MCF 10A (cell line): ENCODE measurements around the gene PLXNA1. TPM values are rescaled to one million over a fixed set of nuclear protein-coding genes. Genes with fewer than 3 reads are reported as not detected.

Experiments used
- BruUV-seq: library from RNA; stranded (reverse); fragments of 400-500 nt; replicated peaks from 2 replicates; lab custom pipeline; 2021; lab: Mats Ljungman, UMichigan
- CTCF ChIA-PET: fragments of 300-600 bp; sonication (Branson Sonifier 250); formaldehyde crosslinking; extraction: SDS; loops from one replicate; lab custom pipeline; 2021; ENCODE audit warnings: antibody characterized with exemption, inconsistent platforms; lab: Yijun Ruan, JAX
- POLR2A ChIA-PET: fragments of 300-600, 350-650 bp; sonication (Branson Sonifier 250); formaldehyde crosslinking; extraction: SDS; loops from one replicate; lab custom pipeline; 2020; ENCODE audit warnings: antibody characterized with exemption, inconsistent platforms; lab: Yijun Ruan, JAX
- DNase-seq: peaks from one replicate; pipeline ENCODE4 v3.0.0-alpha.2; 2018; ENCODE audit not compliant: unreplicated experiment
- H3K27ac Mint-ChIP-seq: one replicate; pipeline ENCODE4 v1.8.0; 2022; ENCODE audit warnings: mild to moderate bottlenecking, low read depth, mixed read lengths; ENCODE audit not compliant: unreplicated experiment
- H3K27me3 Mint-ChIP-seq: one replicate; pipeline ENCODE4 v1.8.0; 2022; ENCODE audit warnings: mixed read lengths; ENCODE audit not compliant: insufficient read depth, unreplicated experiment
- H3K36me3 Mint-ChIP-seq: one replicate; pipeline ENCODE4 v1.8.0; 2022; ENCODE audit warnings: mild to moderate bottlenecking, moderate library complexity, mixed read lengths; ENCODE audit not compliant: insufficient read depth, unreplicated experiment
- H3K4me1 Mint-ChIP-seq: one replicate; pipeline ENCODE4 v1.8.0; 2022; ENCODE audit warnings: mixed read lengths; ENCODE audit not compliant: insufficient read depth, unreplicated experiment
- H3K4me3 Mint-ChIP-seq: one replicate; pipeline ENCODE4 v1.8.0; 2022; ENCODE audit warnings: mild to moderate bottlenecking, moderate library complexity, mixed read lengths; ENCODE audit not compliant: unreplicated experiment
- H3K9me3 Mint-ChIP-seq: one replicate; pipeline ENCODE4 v1.8.0; 2022; ENCODE audit warnings: mixed read lengths; ENCODE audit not compliant: unreplicated experiment
- intact Hi-C: fragments of 100-400 bp; cut with micrococcal nuclease; formaldehyde crosslinking; loops from 2 replicates; pipeline ENCODE4 v1.14.1; 2022
- total RNA-seq: library from RNA; stranded (reverse); gene quantifications from 2 replicates; pipeline ENCODE4 v1.2.3, GENCODE V29; 2022
- TF ChIP-seq, protein P1 (sequence below): fragments of 200-600 bp; IDR thresholded peaks from one replicate; pipeline ENCODE4 v1.8.0; 2022; ENCODE audit warnings: antibody characterized with exemption, mild to moderate bottlenecking; ENCODE audit not compliant: unreplicated experiment

The PLXNA1 gene
- total RNA-seq, 1 experiment from 2014 or later, result 48.4 TPM

DNA sequence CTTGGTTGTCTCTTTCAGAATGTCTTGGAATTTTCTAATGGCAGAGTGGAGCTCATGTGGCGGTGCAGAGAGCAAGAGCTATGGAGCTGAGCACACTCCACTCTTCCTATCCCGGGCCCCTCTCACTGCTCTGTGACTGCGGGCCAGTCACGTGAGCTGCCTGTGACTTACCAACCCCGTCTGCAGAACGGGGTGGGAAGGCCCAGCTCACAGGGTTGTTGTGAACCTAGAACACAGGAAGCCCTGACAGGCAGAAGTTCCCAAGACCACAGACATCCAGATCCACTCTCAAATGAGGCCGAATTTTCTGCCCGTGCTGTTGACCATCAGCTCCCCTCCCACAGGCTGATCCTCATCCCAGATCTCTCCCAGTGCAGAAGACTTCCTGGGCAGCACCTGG lies 35.5 kb upstream of the PLXNA1 start:
- DNase-seq, result no peak
- intact Hi-C loops, result no loop called here
- CTCF ChIA-PET, result no interaction called here
- H3K27ac Mint-ChIP-seq, result no peak overlapping the region
- H3K36me3 Mint-ChIP-seq, result peaks cover 6% of the 10 kb centered on the region
- POLR2A ChIA-PET, result no interaction called here
- no peak overlapping the region for H3K4me3 Mint-ChIP-seq
- no TSS peak for BruUV-seq
- no peaks in the 10 kb centered on the region for H3K4me1 Mint-ChIP-seq
- TF ChIP-seq, protein P1, sequence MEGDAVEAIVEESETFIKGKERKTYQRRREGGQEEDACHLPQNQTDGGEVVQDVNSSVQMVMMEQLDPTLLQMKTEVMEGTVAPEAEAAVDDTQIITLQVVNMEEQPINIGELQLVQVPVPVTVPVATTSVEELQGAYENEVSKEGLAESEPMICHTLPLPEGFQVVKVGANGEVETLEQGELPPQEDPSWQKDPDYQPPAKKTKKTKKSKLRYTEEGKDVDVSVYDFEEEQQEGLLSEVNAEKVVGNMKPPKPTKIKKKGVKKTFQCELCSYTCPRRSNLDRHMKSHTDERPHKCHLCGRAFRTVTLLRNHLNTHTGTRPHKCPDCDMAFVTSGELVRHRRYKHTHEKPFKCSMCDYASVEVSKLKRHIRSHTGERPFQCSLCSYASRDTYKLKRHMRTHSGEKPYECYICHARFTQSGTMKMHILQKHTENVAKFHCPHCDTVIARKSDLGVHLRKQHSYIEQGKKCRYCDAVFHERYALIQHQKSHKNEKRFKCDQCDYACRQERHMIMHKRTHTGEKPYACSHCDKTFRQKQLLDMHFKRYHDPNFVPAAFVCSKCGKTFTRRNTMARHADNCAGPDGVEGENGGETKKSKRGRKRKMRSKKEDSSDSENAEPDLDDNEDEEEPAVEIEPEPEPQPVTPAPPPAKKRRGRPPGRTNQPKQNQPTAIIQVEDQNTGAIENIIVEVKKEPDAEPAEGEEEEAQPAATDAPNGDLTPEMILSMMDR, result no peak
- no peaks in the 10 kb centered on the region for H3K27me3 Mint-ChIP-seq
- no peaks in the 10 kb centered on the region for H3K9me3 Mint-ChIP-seq

DNA sequence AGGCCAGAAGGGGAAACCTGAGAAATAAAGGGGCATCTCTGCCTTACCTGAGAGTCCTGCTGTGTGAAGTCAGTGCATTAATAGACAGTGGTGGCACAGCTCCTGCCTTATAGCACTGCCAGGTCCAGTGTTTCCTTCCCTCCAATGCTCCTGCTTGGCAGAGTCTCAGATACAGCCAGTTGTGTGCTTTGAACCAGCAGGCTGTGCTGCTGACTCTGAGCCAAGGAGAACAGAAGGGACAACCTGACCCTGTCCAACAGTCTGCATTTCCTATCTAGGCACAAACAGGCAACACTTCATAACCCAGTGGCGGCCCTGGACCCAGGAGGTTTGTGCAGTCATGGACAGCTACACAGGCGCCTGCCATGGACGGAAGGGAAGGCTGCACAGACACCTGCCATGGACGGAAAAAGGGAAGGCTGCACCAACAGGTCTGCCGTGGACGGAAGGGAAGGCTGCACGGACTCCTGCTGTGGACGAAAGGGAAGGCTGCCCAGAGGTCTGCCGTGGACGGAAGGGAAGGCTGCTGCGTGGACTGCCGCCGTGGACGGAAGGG lies 33.9 kb upstream of the PLXNA1 start:
- TF ChIP-seq, protein P1, result no peak
- BruUV-seq, result no TSS peak
- Mint-ChIP-seq H3K4me1 (no peaks in the 10 kb centered on the region), H3K27me3 (no peaks in the 10 kb centered on the region), H3K27ac (no peak overlapping the region), H3K4me3 (no peak overlapping the region), H3K9me3 (no peaks in the 10 kb centered on the region), H3K36me3 (no peaks in the 10 kb centered on the region)
- POLR2A ChIA-PET, result no interaction called here
- no peak for DNase-seq
- CTCF ChIA-PET, result interaction anchor here (0.7 kb wide), 1 partner anchor 1548 kb away, joined by 5 read pairs; no protein-coding TSS in a partner anchor
- intact Hi-C loops, result no loop called here

DNA sequence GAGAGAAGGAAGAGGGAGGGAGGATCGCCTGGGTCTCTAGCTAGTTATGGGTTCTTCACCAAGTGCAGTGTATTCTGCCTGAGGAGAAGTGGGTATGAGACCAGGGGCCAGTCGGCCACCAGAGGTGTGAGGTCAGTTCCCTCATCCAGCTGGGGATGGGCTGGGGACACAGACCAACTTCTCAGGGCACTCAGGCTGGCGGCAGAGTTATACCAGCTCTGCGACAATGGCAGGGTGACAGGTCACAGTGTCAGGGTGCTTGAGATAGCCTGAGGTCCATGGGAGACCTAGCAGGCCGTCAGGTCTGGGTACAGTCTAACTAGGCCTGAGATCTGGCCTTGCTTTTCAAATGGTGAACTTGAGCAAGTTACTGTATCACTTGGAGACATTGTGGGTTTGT lies 31.4 kb upstream of the PLXNA1 start:
- Mint-ChIP-seq H3K9me3 (no peaks in the 10 kb centered on the region), H3K36me3 (no peaks in the 10 kb centered on the region), H3K4me3 (no peak overlapping the region), H3K27ac (no peak overlapping the region), H3K4me1 (no peaks in the 10 kb centered on the region), H3K27me3 (no peaks in the 10 kb centered on the region)
- POLR2A ChIA-PET, result no interaction called here
- no TSS peak for BruUV-seq
- intact Hi-C loops, result no loop called here
- no peak for DNase-seq
- CTCF ChIA-PET, result interaction anchor here (0.6 to 0.9 kb wide), 2 partner anchors 24 to 212 kb away, joined by 3 read pairs; no protein-coding TSS in a partner anchor
- TF ChIP-seq, protein P1, result no peak

DNA sequence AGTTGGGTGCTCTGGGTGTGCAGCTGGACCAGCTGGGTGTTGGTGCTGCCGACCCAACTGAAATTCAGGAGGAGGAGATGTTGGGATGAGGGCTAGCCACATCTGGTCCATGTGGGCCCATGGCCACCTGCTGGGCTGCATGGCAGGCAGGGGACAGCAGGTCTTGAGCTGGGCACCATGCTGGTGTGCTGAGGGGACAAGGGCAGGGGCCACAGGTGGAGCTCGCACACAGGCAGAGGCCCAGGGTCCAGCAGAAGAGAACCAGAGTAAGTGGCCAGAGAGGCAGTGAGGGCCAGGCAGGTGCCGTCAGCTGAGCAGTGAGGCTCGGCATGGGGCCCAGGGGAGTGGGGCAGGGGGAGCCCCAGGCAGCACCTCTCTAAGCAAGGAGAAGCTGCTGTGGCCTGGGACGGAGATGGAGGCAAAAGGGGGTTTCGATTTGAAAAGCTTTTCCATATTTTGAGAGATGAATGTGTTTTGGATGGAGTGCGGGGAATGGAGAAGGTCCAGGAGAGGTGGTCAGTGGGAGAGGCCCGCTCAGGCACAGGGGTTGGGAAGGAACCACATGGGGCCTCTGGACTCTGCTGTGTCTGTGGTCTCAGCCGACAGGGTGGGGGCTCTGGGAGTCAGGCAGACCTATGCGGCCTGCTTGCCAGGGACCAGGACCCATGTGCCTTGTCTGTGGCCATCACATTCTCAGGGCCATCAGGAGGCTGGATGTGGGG lies 30.5 kb upstream of the PLXNA1 start:
- TF ChIP-seq, protein P1, result no peak
- no peak for DNase-seq

More for the DNA sequence above, 30.5 kb upstream of the PLXNA1 start:
- CTCF ChIA-PET, result interaction anchor here (0.9 kb wide), 1 partner anchor 25 kb away, joined by 3 read pairs; no protein-coding TSS in a partner anchor
- Mint-ChIP-seq H3K27me3 (no peaks in the 10 kb centered on the region), H3K4me3 (no peak overlapping the region), H3K4me1 (no peaks in the 10 kb centered on the region), H3K27ac (no peak overlapping the region), H3K9me3 (no peaks in the 10 kb centered on the region), H3K36me3 (no peaks in the 10 kb centered on the region)
- POLR2A ChIA-PET, result no interaction called here
- BruUV-seq, result no TSS peak
- intact Hi-C loops, result no loop called here
